B cell (primary cell): ENCODE data around the gene UFSP2.

Experiments used
- EZH2 ChIP-seq: IDR thresholded peaks from 2 replicates; pipeline ENCODE4 v1.6.1; 2012; ENCODE audit warnings: borderline replicate concordance, low read depth, mild to moderate bottlenecking, moderate library complexity, low read length; ENCODE audit not compliant: insufficient read depth, poor library complexity, severe bottlenecking
- TF ChIP-seq, protein P1 (sequence below): fragments of 200-600 bp; IDR thresholded peaks from one replicate; pipeline ENCODE4 v1.8.0; 2022; ENCODE audit warnings: antibody characterized with exemption, mild to moderate bottlenecking

DNA sequence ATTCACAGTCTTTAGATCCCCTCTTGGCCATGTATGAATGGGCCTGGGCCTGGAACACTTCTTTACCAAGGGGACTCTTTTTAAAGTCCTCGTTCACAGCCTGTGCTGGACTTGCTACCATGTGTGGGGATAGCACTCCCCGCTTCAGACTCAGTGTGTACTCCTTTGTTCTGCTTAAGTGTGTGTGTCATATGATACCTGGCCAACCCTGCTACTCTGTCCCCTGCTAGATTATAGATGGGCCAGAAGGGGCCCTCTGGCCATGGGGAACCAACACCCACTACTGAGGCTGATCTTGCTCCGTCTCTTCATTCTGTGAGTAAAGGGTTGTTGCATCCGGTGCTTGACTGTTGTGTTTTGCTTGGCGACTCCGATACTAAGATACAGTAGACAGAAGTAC lies 37.8 kb upstream of the UFSP2 start:
- TF ChIP-seq, protein P1, sequence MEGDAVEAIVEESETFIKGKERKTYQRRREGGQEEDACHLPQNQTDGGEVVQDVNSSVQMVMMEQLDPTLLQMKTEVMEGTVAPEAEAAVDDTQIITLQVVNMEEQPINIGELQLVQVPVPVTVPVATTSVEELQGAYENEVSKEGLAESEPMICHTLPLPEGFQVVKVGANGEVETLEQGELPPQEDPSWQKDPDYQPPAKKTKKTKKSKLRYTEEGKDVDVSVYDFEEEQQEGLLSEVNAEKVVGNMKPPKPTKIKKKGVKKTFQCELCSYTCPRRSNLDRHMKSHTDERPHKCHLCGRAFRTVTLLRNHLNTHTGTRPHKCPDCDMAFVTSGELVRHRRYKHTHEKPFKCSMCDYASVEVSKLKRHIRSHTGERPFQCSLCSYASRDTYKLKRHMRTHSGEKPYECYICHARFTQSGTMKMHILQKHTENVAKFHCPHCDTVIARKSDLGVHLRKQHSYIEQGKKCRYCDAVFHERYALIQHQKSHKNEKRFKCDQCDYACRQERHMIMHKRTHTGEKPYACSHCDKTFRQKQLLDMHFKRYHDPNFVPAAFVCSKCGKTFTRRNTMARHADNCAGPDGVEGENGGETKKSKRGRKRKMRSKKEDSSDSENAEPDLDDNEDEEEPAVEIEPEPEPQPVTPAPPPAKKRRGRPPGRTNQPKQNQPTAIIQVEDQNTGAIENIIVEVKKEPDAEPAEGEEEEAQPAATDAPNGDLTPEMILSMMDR = no peak
- no peak for TF ChIP-seq EZH2
